ENCODE measurements around the gene BRSK1.
"Not testable (repeated sequence)": the region's sequence is repeated elsewhere in the genome, so short reads cannot be mapped to it uniquely, and the experiment has no call there.

BRSK1 gene

GRCh38 chr19:55329791-55330190, 46.0 kb downstream of the BRSK1 start:
- not testable (repeated sequence) for DNase-seq (ENCODE audit: low spot score)

DNA sequence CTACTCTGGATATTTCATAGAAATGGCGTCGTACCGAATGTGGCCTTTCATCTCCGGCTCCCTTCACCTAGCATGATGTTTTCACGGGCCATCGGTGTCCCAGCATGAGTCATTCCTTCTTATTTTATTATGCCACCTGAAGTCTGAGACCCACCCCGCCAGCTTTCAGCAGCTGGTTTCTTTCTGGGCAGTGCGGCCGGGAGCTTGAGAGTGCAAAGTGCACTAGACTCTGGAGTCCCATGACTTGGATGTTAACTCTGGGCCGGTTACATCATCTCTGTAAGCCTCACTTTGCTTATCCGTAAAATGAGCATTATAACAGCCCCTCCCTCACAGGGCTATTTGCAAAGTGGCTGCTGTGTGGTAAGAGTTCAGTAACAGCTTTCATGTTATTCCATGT, 50.1 kb downstream of the BRSK1 start:
- no peak for DNase-seq (ENCODE audit: low spot score)

DNA sequence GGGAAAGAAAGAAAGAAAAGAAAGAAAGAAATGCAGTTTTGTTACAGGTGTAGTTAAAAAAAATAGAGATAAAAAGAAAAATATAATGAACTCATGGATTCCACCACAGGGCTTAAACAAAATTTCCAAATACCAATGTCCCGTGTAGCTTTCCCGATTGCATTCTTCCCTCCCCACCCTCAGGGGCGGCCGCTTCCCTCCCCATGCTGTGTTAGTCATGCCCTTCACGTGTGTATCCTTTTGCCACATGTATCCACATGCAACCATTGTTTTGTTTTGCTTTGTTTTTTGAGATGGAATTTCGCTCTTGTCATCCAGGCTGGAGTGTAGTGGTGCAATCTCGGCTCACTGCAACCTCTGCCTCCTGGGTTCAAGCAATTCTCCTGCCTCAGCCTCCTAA, 52.3 kb downstream of the BRSK1 start:
- DNase-seq (ENCODE audit: low spot score) = no peak

- DNase-seq (ENCODE audit: low spot score) = peak; percentile 100
Measured at GRCh38 chr19:55339105-55339888, 55.5 kb downstream of the BRSK1 start, which contains the start of gene KMT5C. TSS of gene KMT5C (plus strand) at chr19:55339876. CDS start at chr19:55341937, 2,061 bp downstream.

DNA sequence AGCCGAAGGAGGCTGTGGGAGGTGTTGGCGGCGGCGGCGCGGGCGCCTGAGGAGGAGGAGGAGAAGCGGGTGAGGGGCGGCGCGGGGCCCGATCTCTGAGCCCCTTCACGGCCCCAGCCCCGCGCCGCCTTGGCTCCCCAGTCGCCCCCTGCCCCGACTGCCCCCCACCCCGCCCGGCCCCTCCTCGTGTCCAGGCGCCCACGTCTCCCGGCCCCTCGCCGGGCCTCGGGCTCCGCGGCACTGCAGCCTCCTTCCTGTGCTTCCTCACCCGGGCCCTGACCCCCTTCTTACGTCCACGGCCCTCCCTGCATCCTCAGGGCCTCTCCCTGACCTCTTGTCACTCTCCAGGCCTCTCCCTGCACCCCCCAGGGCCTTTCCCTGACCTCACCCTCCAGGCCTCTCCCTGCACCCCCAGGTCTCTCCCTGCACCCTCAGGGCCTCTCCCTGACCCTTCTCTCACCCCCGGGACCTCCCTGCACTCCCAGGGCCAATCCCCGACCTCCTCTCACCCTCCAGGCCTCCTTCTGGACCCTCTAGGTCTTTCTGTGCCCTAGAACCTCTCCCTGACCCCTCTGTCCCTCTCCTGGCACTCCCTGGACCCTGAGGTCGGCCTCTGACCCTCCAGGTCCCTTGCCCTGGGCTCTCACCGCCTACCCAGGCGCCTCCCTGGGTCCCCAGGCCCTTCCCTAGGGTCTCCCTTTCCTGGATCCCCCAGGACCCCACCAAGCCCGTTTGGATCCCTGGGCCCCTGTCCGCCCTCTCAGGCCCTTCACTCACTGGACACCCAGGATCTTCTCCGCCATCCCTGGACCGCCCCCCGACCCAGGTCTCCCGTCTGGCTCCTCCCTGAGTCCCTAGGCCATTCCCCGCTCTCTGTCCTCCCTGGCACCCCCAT, 56.3 kb downstream of the BRSK1 start:
- DNase-seq (ENCODE audit: low spot score) = no peak

DNA sequence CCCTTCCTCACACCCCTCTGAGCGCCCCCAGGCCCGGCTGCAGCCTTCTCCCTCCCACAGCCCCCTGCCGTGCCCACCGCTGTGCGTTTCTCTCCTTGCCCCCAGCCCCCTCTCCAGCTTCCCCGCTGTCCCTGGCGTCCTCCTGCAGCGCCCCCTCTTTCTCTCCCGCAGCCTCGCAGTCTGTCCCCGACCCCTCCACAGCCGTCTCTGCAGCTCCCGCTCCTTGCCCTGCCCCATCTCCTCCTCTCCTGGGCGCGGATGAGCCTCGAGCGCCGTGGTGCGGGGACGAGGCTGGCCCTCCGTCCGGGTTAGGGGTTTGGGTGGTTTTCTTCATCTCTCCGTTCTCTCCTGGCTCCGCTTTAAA, 57.0 kb downstream of the BRSK1 start:
- DNase-seq (ENCODE audit: low spot score) = no peak

- peak; percentile 57 for DNase-seq (ENCODE audit: low spot score)
Measured at GRCh38 chr19:55341171-55341588, 57.4 kb downstream of the BRSK1 start.

- no peak for DNase-seq (ENCODE audit: low spot score)
Measured at GRCh38 chr19:55341595-55342531, 58.1 kb downstream of the BRSK1 start.

DNA sequence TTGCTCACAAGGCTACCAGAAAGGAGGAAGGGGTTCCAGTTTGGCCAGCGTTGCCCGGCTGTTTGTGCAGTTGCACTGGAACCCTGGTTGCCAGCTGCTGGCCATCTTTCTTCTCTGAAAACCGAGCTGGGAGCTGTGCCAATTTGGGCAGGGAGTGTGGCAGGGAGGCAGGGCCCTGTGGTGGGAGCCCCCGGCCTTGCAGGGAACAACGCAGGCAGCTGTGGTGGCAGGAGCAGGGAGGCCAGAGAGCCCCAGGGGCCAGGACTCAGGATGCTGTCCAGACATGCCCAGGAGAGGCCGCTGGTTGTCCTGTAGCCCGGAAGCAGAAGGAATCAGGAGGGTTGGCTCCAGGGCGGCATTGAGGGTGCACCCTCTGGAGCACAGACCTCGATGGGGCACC, 60.6 kb downstream of the BRSK1 start:
- peak; percentile 63 for DNase-seq (ENCODE audit: low spot score)

GRCh38 chr19:55345101-55345817, 61.5 kb downstream of the BRSK1 start:
- no peak for DNase-seq (ENCODE audit: low spot score)

DNA sequence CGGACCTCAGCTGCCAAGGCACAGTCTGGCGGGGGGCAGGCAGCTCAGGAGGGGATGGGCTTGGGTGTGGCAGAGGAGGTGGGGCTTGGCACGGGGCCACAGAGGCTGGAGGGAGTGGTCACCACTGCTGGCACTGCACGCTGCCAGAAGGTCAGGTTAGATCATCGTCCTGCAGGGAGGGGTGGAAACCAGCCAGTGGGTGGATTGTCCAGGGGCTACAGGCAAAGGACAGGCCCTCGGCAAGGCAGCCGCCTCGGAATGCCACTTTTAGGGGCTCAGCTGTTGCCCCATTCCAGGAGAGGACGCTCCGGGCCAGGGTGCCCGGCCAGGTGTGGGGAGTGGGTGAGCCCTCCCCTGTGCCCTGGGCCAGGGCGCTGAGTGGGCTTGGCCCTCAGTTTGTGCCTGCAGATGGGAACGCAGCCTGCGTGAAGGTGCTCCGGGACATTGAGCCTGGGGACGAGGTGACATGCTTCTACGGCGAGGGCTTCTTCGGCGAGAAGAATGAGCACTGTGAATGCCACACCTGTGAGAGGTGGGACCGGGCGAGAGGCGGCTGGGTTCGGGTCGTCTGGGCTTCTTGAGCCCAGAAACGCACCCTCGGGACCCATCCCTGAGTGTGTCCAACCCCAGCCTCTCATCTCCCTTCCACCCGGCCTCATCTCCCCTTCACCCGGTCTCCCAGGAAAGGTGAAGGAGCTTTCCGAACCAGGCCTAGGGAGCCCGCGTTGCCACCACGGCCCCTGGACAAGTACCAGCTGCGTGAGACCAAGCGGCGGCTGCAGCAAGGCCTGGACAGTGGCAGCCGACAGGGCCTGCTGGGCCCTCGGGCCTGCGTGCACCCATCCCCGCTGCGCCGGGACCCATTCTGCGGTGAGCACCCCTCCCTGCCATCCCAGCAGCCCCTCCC, 62.3 kb downstream of the BRSK1 start:
- no peak for DNase-seq (ENCODE audit: low spot score)

GRCh38 chr19:55346725-55347441, 63.1 kb downstream of the BRSK1 start:
- DNase-seq (ENCODE audit: low spot score) = no peak

DNA sequence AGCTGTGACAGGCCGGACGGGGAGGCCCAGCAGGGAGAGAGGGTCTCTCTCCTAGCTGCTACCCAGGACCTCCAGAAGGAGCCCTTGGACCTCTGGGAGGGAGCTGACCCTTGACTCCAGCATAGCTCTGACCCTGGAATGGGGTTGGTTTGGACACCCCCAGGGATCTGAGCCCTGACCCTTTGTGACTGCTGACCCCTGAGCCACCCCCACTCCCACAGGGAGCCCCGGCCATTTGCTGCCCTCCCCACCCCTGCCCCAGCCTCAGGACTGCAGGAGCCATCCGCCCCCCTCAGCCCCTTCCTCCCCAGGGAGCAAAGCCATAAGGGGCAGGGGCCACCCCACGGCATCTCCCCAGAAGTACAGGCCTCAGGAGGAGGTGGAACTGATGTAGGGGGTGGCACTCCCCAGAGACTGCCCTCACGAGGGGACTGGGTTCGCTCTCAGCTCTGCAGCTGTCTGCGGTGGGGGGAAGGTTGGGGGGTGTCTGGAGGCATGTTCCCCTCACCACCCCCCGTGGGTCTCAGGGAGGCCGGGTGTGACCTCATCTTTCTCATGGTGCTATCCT, 63.7 kb downstream of the BRSK1 start:
- no peak for DNase-seq (ENCODE audit: low spot score)

DNA sequence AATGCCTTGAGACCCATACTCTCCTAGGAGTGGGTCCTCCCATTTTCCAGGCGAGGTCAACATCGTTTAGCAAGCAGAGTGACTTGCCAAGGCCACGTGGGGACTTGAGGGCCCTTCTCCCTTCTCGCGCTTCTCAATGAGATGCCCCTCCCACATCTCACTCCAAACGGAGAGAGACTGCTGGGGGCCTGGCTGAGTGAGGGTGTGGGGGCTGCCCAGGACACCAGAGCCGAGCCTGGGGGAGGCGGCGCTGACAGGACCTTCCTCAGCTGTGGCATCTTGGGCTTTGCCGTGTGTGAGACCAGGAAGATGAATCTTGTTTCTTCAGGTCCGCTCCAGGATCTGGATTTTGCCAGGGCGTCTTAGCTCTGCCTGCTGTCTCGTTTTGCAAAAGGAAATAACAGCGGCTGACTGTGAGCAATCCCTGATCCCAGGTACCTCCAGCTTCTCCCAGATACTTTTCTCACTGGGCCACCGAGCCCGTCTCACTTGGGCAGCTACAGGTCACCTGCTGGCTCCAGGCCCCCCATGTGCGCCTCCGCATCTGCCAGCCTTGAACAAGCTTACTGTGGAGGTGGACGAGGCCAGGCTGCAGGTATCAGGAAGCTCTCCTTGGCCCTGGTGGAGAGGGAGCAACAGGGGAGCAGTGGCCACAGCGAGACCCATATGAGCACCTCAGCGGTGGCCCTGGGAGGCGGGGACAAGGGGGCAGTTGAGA, 64.7 kb downstream of the BRSK1 start:
- no peak for DNase-seq (ENCODE audit: low spot score)

DNA sequence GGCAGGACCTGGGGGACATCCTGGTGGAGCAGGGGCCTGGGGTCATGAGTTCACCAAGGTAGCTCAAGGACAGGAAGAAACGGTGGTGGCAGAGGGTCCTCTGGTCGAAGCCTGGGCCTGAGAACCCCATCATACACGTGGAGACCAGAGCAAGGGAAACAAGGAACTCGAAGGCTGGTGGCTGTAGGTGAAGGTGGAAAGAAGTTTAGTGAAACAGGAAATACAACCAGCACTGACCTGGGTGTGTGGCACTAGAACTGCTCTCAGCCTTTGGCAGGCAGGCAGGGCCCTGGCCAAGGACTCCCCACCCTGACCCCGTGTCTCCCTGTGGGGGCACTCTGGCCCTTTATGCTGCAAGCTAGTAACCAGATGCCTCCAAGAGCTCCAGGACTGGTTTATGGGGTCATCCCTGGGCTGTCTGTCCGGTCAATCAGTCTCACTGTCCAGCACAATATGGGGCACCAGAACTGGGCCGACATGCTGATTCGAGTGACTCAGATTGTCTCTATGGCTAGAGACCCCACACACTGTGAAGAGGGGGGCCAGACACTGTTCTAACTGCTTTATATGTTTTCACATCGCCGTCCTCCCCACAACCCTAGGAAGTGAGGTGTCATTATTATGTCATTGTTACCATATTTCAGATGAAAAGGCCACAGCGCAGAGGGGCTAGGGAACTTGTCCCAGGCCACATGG, 67.0 kb downstream of the BRSK1 start:
- DNase-seq (ENCODE audit: low spot score) = no peak

- DNase-seq (ENCODE audit: low spot score) = no peak
Measured at GRCh38 chr19:55352040-55352439, 68.2 kb downstream of the BRSK1 start.

DNA sequence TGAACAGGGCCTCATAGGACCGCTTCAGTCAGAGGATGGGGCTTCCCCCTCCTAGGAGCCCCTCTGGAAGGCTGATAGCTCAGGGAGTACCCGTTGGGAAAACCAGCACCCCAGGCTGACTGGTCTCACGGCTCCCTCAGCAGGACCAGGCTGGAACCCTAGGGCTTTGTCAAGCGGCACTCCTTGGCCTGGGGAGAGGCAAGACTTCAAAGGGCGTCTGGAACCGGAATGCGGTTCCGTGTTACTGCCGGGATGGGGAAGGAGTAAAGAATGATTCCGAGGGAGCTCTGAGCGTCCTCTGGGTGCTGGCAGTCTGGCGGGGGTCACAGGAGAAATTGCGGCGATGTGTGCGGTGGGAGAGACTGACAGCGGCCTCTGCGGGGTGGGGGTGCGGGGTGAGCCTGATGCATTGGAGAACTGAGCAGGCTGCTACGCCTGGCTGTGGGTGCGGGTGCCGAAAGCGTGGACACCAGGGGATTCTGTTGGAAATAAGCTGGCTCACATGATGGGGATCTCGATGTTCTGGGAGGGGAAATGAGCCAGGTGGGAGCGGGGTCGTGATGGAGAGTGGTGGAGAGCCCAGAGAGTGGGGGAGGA, 68.8 kb downstream of the BRSK1 start:
- DNase-seq (ENCODE audit: low spot score) = no peak
